ENCODE data around the gene PPCDC. TPM values are rescaled to one million over a fixed set of nuclear protein-coding genes. Genes with fewer than 3 reads are reported as not detected.

Gene PPCDC
- total RNA-seq, 1 donor from 2014 or later: 4.7 TPM

DNA sequence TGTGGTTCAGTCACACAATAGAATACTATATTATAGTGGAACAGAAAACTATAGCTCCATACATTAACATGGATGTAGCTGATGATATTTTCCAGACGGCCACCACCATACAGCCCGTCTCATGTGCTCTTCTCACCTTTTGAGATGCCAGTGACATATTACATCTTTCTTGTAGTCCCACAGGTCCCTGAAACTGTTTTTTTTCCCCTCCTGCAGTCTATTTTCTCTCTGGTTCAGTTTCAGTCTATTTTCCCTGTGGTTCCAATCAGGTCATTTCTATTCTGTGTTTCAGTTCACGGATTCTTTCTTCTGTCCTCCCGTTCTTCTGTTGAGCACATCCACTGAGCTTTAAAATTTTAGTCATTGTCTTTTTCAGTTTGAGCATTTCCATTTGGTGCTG, 72.2 kb downstream of the PPCDC start:
- Histone ChIP-seq H3K9ac (ENCODE audit: low read depth in 1 of 3, low read length in 3 of 3) (no peak overlapping the region), H3K4me3 (ENCODE audit: low read length in 3 of 3) (no peak overlapping the region), H3K9me3 (ENCODE audit: control insufficient read depth in 3 of 3, low read length in 3 of 3) (no peaks in the 10 kb centered on the region), H3K27ac (ENCODE audit: low read depth, low read length) (no peak overlapping the region), H3K36me3 (ENCODE audit: control insufficient read depth in 3 of 3, insufficient read depth in 3 of 3, low read length in 3 of 3) (no peaks in the 10 kb centered on the region), H3K4me1 (ENCODE audit: control insufficient read depth in 3 of 3, insufficient read depth in 3 of 3, low read length in 3 of 3) (no peaks in the 10 kb centered on the region), H3K27me3 (ENCODE audit: control insufficient read depth in 3 of 3, insufficient read depth in 3 of 3, low read length in 3 of 3) (no peaks in the 10 kb centered on the region)

DNA sequence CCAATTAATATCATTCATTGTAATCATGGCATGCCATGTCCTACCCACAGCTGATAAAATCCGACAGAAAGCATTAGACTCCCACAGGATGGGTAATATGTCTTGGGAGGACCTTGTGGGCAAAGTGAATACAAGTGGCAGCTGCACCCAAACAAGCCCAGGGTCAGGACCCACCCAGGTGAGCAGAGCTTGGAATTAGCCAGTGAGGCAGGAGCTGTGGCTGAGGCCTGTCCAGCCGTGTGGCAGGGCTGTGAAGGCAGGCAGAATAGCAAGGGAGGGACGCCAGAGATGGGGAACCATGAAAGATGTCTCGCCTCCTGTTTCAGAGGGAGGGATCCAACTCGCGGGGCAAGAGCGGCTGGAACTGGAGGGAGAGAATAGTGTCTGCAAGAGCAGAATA, 74.5 kb downstream of the PPCDC start:
- Histone ChIP-seq H3K4me3 (ENCODE audit: low read length in 3 of 3) (no peak overlapping the region), H3K27ac (ENCODE audit: low read depth, low read length) (no peak overlapping the region), H3K4me1 (ENCODE audit: control insufficient read depth in 3 of 3, insufficient read depth in 3 of 3, low read length in 3 of 3) (no peaks in the 10 kb centered on the region), H3K27me3 (ENCODE audit: control insufficient read depth in 3 of 3, insufficient read depth in 3 of 3, low read length in 3 of 3) (no peaks in the 10 kb centered on the region), H3K9ac (ENCODE audit: low read depth in 1 of 3, low read length in 3 of 3) (no peak overlapping the region), H3K36me3 (ENCODE audit: control insufficient read depth in 3 of 3, insufficient read depth in 3 of 3, low read length in 3 of 3) (no peaks in the 10 kb centered on the region), H3K9me3 (ENCODE audit: control insufficient read depth in 3 of 3, low read length in 3 of 3) (no peaks in the 10 kb centered on the region)

DNA sequence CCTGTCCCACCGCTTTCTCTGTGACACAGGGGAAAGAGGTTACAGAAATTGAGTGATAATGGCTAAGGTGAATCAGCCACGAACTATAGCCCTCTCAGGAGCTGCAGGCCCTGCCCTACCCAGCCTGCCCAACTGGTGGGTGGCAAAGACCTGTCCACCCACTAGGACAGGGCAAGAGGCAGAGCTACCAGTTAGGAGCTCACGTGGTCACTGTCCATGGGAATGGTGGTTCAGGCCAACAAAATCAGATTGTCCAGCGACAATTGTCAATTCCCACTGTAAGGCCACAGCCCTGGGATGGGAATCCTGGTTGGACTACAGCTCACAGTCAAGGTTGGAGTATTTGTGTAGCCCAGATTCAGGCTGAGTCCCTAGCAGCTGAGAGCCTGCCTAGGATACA, 75.0 kb downstream of the PPCDC start:
- Histone ChIP-seq H3K9me3 (ENCODE audit: control insufficient read depth in 3 of 3, low read length in 3 of 3) (no peaks in the 10 kb centered on the region), H3K4me3 (ENCODE audit: low read length in 3 of 3) (no peak overlapping the region), H3K27me3 (ENCODE audit: control insufficient read depth in 3 of 3, insufficient read depth in 3 of 3, low read length in 3 of 3) (no peaks in the 10 kb centered on the region), H3K36me3 (ENCODE audit: control insufficient read depth in 3 of 3, insufficient read depth in 3 of 3, low read length in 3 of 3) (no peaks in the 10 kb centered on the region), H3K27ac (ENCODE audit: low read depth, low read length) (no peak overlapping the region), H3K9ac (ENCODE audit: low read depth in 1 of 3, low read length in 3 of 3) (no peak overlapping the region), H3K4me1 (ENCODE audit: control insufficient read depth in 3 of 3, insufficient read depth in 3 of 3, low read length in 3 of 3) (no peaks in the 10 kb centered on the region)

Small RNA genes within 50 kb of the gene (small RNA-seq; reads per million reads assigned to genes)
- gene AC015720.1 (not detected), gene RF00019 (not detected)

Other genes starting within 250 kb of the PPCDC start
- gene CSK, start 241.5 kb upstream of the PPCDC start, total RNA-seq: 13.6 TPM
- gene LMAN1L, start 210.8 kb upstream of the PPCDC start, total RNA-seq: not detected
- gene CPLX3, start 197.0 kb upstream of the PPCDC start, total RNA-seq: not detected
- gene ULK3, start 180.4 kb upstream of the PPCDC start, total RNA-seq: 18.3 TPM
- 15.7 TPM for gene SCAMP2, start 150.2 kb upstream of the PPCDC start, total RNA-seq
- gene MPI, start 133.5 kb upstream of the PPCDC start, total RNA-seq: 22.4 TPM
- 33.4 TPM for gene FAM219B, start 116.7 kb upstream of the PPCDC start, total RNA-seq
- gene COX5A, start 85.5 kb upstream of the PPCDC start, total RNA-seq: 96.6 TPM
- gene RPP25, start 66.8 kb upstream of the PPCDC start, total RNA-seq: 1.0 TPM
- 1.6 TPM for gene SCAMP5, start 28.0 kb upstream of the PPCDC start, total RNA-seq
- 2.6 TPM for gene C15orf39, start 178.3 kb downstream of the PPCDC start, total RNA-seq
- not detected for gene GOLGA6C, start 234.7 kb downstream of the PPCDC start, total RNA-seq

Data from skeletal muscle tissue (tissue), 5 donors.